HEK293 (cell line): Measurements from ENCODE around the gene DGKZ.

Experiments used
- ZBTB17 ChIP-seq: fragments of 450-650 bp; formaldehyde crosslinking; IDR thresholded peaks from 2 replicates; pipeline ENCODE4 v1.5.1; 2016; ENCODE audit warnings: missing biosample characterization, missing genetic modification characterization
- ZNF19 ChIP-seq: fragments of 450-650 bp; formaldehyde crosslinking; IDR thresholded peaks from 2 replicates; pipeline ENCODE4; 2016; ENCODE audit warnings: missing biosample characterization, missing genetic modification characterization, low read depth
- ZNF341 ChIP-seq: fragments of 450-650 bp; formaldehyde crosslinking; IDR thresholded peaks from 2 replicates; pipeline ENCODE4; 2016; ENCODE audit warnings: low read depth, missing biosample characterization, missing genetic modification characterization
- TF ChIP-seq, protein P1 (sequence below): fragments of 450-650 bp; formaldehyde crosslinking; IDR thresholded peaks from 2 replicates; pipeline ENCODE4 v1.5.1; 2016; ENCODE audit warnings: missing biosample characterization, missing genetic modification characterization
- TF ChIP-seq, protein P2 (sequence below): fragments of 450-650 bp; formaldehyde crosslinking; IDR thresholded peaks from 2 replicates; pipeline ENCODE4 v1.5.1; 2016; ENCODE audit warnings: missing biosample characterization, missing genetic modification characterization
- TF ChIP-seq, protein P3 (sequence below): fragments of 450-650 bp; formaldehyde crosslinking; IDR thresholded peaks from 2 replicates; pipeline ENCODE4 v1.5.1; 2016; ENCODE audit warnings: missing biosample characterization, missing genetic modification characterization
- TF ChIP-seq, protein P4 (sequence below): fragments of 450-650 bp; formaldehyde crosslinking; IDR thresholded peaks from 2 replicates; pipeline ENCODE4 v1.5.1; 2017; ENCODE audit warnings: missing biosample characterization, mild to moderate bottlenecking, missing genetic modification characterization, moderate library complexity
- TF ChIP-seq, protein P5 (sequence below): fragments of 450-650 bp; formaldehyde crosslinking; IDR thresholded peaks from 2 replicates; pipeline ENCODE4 v1.5.1; 2017; ENCODE audit warnings: missing biosample characterization, missing genetic modification characterization
- TF ChIP-seq, protein P6 (sequence below): fragments of 450-650 bp; formaldehyde crosslinking; IDR thresholded peaks from 2 replicates; pipeline ENCODE4 v1.5.1; 2016; ENCODE audit warnings: missing biosample characterization, missing genetic modification characterization

DNA sequence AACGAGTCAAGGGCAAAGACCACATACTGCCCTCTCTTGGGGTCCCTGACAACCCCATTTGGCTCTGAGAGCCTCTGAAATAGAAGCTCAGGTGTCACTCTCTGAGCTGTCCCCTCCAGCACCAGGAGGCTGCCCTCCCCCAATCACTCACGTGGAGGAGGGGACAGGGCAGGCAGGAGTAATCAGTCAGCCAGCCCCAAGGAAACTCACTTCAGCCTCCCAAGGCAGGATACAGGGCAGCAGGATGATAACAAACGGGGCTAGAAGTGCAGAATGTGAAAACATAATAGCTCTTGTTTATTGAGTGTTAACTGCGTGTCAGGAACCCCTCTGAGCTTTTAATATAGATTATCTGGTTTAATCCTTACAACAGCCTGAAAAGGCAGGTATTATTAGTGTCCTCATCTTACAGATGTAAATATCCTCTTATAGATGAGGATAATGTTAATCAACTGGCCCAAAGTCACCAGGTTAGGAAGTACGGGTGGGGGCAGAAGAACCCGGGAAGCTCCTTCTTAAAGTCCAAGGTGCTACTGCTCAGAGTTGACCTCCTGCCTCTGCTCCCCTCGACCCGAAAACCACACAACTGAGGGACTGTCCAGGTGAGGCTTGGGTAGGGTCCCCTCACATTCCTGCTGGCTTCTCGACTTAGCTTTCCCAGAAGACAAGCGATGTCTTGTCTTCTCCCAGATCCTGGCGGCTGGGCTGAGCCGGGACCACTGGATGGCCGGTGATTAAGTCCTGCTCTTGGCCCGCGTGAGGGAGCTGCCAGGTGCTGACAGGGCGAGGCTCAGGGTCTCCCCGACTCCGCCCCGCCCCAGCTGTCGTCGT is 41.6 kb downstream of the DGKZ start:
- TF ChIP-seq, protein P1, sequence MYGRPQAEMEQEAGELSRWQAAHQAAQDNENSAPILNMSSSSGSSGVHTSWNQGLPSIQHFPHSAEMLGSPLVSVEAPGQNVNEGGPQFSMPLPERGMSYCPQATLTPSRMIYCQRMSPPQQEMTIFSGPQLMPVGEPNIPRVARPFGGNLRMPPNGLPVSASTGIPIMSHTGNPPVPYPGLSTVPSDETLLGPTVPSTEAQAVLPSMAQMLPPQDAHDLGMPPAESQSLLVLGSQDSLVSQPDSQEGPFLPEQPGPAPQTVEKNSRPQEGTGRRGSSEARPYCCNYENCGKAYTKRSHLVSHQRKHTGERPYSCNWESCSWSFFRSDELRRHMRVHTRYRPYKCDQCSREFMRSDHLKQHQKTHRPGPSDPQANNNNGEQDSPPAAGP (tag by site-specific recombination), result no peak
- TF ChIP-seq, protein P2, sequence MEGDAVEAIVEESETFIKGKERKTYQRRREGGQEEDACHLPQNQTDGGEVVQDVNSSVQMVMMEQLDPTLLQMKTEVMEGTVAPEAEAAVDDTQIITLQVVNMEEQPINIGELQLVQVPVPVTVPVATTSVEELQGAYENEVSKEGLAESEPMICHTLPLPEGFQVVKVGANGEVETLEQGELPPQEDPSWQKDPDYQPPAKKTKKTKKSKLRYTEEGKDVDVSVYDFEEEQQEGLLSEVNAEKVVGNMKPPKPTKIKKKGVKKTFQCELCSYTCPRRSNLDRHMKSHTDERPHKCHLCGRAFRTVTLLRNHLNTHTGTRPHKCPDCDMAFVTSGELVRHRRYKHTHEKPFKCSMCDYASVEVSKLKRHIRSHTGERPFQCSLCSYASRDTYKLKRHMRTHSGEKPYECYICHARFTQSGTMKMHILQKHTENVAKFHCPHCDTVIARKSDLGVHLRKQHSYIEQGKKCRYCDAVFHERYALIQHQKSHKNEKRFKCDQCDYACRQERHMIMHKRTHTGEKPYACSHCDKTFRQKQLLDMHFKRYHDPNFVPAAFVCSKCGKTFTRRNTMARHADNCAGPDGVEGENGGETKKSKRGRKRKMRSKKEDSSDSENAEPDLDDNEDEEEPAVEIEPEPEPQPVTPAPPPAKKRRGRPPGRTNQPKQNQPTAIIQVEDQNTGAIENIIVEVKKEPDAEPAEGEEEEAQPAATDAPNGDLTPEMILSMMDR (tag by site-specific recombination), result no peak
- TF ChIP-seq, protein P3, sequence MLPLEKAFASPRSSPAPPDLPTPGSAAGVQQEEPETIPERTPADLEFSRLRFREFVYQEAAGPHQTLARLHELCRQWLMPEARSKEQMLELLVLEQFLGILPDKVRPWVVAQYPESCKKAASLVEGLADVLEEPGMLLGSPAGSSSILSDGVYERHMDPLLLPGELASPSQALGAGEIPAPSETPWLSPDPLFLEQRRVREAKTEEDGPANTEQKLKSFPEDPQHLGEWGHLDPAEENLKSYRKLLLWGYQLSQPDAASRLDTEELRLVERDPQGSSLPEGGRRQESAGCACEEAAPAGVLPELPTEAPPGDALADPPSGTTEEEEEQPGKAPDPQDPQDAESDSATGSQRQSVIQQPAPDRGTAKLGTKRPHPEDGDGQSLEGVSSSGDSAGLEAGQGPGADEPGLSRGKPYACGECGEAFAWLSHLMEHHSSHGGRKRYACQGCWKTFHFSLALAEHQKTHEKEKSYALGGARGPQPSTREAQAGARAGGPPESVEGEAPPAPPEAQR, result no peak
- TF ChIP-seq, protein P4, sequence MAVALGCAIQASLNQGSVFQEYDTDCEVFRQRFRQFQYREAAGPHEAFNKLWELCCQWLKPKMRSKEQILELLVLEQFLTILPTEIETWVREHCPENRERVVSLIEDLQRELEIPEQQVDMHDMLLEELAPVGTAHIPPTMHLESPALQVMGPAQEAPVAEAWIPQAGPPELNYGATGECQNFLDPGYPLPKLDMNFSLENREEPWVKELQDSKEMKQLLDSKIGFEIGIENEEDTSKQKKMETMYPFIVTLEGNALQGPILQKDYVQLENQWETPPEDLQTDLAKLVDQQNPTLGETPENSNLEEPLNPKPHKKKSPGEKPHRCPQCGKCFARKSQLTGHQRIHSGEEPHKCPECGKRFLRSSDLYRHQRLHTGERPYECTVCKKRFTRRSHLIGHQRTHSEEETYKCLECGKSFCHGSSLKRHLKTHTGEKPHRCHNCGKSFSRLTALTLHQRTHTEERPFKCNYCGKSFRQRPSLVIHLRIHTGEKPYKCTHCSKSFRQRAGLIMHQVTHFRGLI, result no peak
- TF ChIP-seq, protein P5, sequence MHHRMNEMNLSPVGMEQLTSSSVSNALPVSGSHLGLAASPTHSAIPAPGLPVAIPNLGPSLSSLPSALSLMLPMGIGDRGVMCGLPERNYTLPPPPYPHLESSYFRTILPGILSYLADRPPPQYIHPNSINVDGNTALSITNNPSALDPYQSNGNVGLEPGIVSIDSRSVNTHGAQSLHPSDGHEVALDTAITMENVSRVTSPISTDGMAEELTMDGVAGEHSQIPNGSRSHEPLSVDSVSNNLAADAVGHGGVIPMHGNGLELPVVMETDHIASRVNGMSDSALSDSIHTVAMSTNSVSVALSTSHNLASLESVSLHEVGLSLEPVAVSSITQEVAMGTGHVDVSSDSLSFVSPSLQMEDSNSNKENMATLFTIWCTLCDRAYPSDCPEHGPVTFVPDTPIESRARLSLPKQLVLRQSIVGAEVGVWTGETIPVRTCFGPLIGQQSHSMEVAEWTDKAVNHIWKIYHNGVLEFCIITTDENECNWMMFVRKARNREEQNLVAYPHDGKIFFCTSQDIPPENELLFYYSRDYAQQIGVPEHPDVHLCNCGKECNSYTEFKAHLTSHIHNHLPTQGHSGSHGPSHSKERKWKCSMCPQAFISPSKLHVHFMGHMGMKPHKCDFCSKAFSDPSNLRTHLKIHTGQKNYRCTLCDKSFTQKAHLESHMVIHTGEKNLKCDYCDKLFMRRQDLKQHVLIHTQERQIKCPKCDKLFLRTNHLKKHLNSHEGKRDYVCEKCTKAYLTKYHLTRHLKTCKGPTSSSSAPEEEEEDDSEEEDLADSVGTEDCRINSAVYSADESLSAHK, result no peak
- TF ChIP-seq ZNF341 (tag by site-specific recombination) (no peak), ZNF19 (no peak), ZBTB17 (peak; percentile 79; the same call in 1 of the 2 replicates)
- TF ChIP-seq, protein P6, sequence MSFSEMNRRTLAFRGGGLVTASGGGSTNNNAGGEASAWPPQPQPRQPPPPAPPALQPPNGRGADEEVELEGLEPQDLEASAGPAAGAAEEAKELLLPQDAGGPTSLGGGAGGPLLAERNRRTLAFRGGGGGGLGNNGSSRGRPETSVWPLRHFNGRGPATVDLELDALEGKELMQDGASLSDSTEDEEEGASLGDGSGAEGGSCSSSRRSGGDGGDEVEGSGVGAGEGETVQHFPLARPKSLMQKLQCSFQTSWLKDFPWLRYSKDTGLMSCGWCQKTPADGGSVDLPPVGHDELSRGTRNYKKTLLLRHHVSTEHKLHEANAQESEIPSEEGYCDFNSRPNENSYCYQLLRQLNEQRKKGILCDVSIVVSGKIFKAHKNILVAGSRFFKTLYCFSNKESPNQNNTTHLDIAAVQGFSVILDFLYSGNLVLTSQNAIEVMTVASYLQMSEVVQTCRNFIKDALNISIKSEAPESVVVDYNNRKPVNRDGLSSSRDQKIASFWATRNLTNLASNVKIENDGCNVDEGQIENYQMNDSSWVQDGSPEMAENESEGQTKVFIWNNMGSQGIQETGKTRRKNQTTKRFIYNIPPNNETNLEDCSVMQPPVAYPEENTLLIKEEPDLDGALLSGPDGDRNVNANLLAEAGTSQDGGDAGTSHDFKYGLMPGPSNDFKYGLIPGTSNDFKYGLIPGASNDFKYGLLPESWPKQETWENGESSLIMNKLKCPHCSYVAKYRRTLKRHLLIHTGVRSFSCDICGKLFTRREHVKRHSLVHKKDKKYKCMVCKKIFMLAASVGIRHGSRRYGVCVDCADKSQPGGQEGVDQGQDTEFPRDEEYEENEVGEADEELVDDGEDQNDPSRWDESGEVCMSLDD (tag by site-specific recombination), result no peak
